ENCODE data around the gene PCBP3. TPM values are rescaled to one million over a fixed set of nuclear protein-coding genes. Genes with fewer than 3 reads are reported as not detected.

Gene PCBP3
- total RNA-seq, 6 experiments from 2014 or later = not detected

DNA sequence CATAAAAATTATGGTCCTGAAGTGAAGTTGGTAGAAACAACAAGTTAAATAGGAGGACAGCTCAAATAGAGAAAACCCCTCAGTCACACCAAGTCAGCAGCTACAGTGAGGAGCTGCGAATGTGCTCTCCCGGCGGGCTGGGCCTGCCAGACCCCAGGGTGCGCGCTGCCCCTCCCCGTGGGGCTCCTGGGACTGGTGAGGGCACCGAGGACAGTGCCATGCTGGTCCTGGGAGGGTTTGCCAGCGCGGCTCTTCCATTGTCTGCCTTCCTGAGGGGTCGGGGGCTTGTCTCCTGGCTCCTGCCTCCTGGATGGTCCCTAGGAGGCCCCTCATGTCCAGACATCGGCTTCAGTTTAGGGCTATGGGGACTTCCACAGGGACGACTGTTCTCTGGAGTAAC lies 121.8 kb downstream of the PCBP3 start:
- DNase-seq = no peak
- TF ChIP-seq, protein P1, sequence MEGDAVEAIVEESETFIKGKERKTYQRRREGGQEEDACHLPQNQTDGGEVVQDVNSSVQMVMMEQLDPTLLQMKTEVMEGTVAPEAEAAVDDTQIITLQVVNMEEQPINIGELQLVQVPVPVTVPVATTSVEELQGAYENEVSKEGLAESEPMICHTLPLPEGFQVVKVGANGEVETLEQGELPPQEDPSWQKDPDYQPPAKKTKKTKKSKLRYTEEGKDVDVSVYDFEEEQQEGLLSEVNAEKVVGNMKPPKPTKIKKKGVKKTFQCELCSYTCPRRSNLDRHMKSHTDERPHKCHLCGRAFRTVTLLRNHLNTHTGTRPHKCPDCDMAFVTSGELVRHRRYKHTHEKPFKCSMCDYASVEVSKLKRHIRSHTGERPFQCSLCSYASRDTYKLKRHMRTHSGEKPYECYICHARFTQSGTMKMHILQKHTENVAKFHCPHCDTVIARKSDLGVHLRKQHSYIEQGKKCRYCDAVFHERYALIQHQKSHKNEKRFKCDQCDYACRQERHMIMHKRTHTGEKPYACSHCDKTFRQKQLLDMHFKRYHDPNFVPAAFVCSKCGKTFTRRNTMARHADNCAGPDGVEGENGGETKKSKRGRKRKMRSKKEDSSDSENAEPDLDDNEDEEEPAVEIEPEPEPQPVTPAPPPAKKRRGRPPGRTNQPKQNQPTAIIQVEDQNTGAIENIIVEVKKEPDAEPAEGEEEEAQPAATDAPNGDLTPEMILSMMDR (IDR thresholded peaks at IDR 0.05) = no peak
- H3K4me3 Mint-ChIP-seq = no peak overlapping the region
- no peak overlapping the region for H3K27ac Mint-ChIP-seq
- H3K27me3 Mint-ChIP-seq (ENCODE audit: insufficient read depth) = peaks cover 49% of the 10 kb centered on the region
- no peaks in the 10 kb centered on the region for H3K9me3 Mint-ChIP-seq
- no peaks in the 10 kb centered on the region for H3K36me3 Mint-ChIP-seq (ENCODE audit: low read depth)
- no peaks in the 10 kb centered on the region for H3K4me1 Mint-ChIP-seq (ENCODE audit: low read depth)

- H3K9me3 Mint-ChIP-seq = no peaks in the 10 kb centered on the region
- H3K4me1 Mint-ChIP-seq (ENCODE audit: low read depth) = no peaks in the 10 kb centered on the region
- TF ChIP-seq, protein P1 (IDR thresholded peaks at IDR 0.05) = no peak
- no peak overlapping the region for H3K27ac Mint-ChIP-seq
- DNase-seq = no peak
- no peak overlapping the region for H3K4me3 Mint-ChIP-seq
- no peaks in the 10 kb centered on the region for H3K36me3 Mint-ChIP-seq (ENCODE audit: low read depth)
- peaks cover 49% of the 10 kb centered on the region for H3K27me3 Mint-ChIP-seq (ENCODE audit: insufficient read depth)
These were observed 122.5 kb downstream of the PCBP3 start for GRCh38 chr21:45766055-45766454.

DNA sequence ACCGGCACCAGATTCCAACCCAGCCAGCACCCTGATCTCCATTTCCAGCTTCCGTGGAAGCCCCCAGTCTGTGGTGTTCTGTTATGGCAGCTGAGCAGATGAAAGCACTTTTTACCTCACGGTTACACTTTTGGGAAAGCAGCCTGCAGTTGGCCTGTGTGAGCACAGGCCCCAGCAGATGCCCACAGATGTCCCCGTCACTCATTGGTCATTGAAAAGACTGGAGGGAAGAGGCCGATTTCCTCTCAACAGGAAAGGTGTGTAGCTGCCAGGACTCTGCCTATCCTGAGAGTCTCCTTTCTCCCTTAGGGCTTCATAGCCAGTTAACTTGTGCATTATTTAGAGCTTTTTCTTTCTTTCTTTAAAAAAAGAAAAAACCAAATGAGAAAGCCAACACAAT lies 123.0 kb downstream of the PCBP3 start:
- TF ChIP-seq, protein P1 (IDR thresholded peaks at IDR 0.05) = no peak
- H3K4me1 Mint-ChIP-seq (ENCODE audit: low read depth) = no peaks in the 10 kb centered on the region
- H3K36me3 Mint-ChIP-seq (ENCODE audit: low read depth) = no peaks in the 10 kb centered on the region
- no peaks in the 10 kb centered on the region for H3K9me3 Mint-ChIP-seq
- H3K27ac Mint-ChIP-seq = no peak overlapping the region
- peaks cover 47% of the 10 kb centered on the region for H3K27me3 Mint-ChIP-seq (ENCODE audit: insufficient read depth)
- no peak overlapping the region for H3K4me3 Mint-ChIP-seq
- no peak for DNase-seq

DNA sequence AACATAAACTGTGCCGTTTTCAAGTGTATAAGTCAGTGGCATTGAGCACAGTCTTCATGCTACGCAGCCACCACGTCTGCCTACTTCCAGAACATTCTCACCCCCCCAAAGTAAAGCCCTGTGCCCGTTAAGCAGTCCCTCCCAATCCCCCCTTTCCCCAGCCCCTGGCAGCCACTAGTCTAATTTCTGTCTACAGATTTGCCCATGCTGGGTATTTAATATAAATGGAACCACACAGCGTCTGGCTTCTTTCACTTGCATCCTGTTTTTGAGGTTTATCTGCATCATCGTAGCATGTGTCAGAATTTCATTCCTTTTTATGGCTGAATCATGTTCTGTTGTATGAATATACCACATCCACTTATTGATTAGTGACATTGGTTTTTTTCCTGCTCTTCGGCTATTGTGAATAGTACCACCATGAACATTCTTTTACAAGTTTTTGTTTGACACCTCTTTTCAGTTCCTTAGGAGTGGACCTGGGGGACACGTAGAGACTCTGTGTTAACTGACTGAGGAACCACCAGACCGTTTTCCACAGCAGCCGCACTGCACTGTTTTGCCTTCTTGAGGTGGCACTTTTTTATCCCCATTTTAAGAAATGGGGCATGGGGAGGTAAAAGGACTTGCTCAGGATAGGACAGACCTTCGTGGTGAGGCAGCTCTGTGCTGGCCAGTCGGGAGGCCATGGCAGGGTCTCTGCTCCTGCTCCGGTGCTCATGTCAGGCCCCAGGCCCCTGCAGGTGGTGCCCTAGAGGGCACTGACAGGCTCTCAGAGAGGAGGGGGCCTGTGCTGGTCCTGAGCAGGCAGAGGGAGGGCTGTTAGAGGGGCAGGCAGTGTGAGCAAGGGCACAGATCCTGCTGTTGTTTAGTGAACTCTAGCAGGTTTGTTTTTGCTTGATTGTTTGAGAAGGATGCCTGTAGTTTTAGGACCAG lies 123.8 kb downstream of the PCBP3 start:
- TF ChIP-seq, protein P1 (IDR thresholded peaks at IDR 0.05) = no peak
- DNase-seq = no peak
- H3K36me3 Mint-ChIP-seq (ENCODE audit: low read depth) = no peaks in the 10 kb centered on the region
- H3K9me3 Mint-ChIP-seq = no peaks in the 10 kb centered on the region
- H3K27ac Mint-ChIP-seq = no peak overlapping the region
- no peaks in the 10 kb centered on the region for H3K4me1 Mint-ChIP-seq (ENCODE audit: low read depth)
- H3K27me3 Mint-ChIP-seq (ENCODE audit: insufficient read depth) = peaks cover 46% of the 10 kb centered on the region
- no peak overlapping the region for H3K4me3 Mint-ChIP-seq

DNA sequence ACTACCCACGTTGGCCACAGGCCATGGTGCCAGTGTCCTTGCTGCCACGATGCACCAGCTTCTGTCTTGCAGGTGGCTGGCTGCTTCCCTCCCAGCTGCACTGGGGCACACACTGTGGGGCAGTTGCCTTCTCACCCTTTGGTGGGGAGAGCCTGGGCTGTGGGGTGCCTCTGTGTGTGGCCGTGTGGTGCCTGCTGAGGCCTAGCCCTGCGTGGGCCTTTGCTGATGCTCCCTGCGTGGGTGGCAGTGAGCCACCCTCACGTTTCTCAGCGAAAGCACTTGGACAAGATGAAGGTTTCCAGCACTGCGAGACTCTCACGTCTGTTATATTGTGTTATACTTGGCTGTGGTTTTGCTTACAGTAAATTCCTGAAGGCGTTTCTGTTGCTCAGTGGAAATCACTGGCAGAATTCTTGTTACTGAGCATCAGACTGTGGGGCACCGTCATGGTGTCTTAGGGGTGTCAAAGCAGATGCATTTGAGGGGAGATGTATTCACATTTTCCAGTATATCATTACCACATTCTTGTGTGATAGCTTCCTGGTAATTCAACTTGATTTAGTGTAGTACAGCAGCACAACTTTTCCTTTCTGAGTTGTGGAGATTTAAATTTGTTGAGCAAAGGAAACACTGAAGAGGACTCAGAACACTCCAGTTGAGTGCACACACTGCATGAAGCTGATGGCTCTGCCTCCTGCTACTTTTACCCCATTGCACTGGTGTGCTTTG lies 124.7 kb downstream of the PCBP3 start:
- no peak for DNase-seq
- H3K36me3 Mint-ChIP-seq (ENCODE audit: low read depth) = no peaks in the 10 kb centered on the region
- no peaks in the 10 kb centered on the region for H3K4me1 Mint-ChIP-seq (ENCODE audit: low read depth)
- TF ChIP-seq, protein P1 (IDR thresholded peaks at IDR 0.05) = no peak
- H3K27me3 Mint-ChIP-seq (ENCODE audit: insufficient read depth) = peaks cover 44% of the 10 kb centered on the region
- H3K4me3 Mint-ChIP-seq = no peak overlapping the region
- no peak overlapping the region for H3K27ac Mint-ChIP-seq
- no peaks in the 10 kb centered on the region for H3K9me3 Mint-ChIP-seq

Data from HFFc6 (cell line).